ENCODE data around the gene GMCL2. TPM values are rescaled to one million over a fixed set of nuclear protein-coding genes. Genes with fewer than 3 reads are reported as not detected.

The GMCL2 gene, protein sequence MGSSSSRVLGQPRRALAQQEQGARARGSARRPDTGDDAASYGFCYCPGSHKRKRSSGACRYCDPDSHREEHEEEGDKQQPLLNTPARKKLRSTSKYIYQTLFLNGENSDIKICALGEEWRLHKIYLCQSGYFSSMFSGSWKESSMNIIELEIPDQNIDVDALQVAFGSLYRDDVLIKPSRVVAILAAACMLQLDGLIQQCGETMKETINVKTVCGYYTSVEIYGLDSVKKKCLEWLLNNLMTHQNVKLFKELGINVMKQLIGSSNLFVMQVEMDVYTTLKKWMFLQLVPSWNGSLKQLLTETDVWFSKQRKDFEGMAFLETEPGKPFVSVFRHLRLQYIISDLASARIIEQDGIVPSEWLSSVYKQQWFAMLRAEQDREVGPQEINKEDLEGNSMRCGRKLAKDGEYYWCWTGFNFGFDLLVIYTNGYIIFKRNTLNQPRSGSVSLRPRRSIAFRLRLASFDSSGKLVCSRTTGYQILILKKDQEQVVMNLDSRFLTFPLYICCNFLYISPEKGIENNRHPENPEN
- not detected for total RNA-seq
- not detected for polyA plus RNA-seq

- H3K9ac ChIP-seq (ENCODE audit: low read depth in 1 of 2, low read length in 2 of 2) = no peak within 1 kb of the TSS
- no peak within 1 kb of the TSS for H3K27ac ChIP-seq (ENCODE audit: low read depth in 1 of 2, low read length in 2 of 2)
- no peaks in the 10 kb centered on the region for H3K9me3 ChIP-seq (ENCODE audit: control insufficient read depth in 4 of 4, low read length in 3 of 4)
- H3K36me3 ChIP-seq (ENCODE audit: control insufficient read depth in 4 of 4, insufficient read depth in 3 of 4, low read depth in 1 of 4, low read length in 3 of 4) = no peaks in the 10 kb centered on the region
- no peak within 1 kb of the TSS for H3K4me3 ChIP-seq (ENCODE audit: low read depth in 1 of 3, low read length in 3 of 3)
- no peak for TF ChIP-seq FOXA1 (IDR thresholded peaks at IDR 0.05)
- no peak for TF ChIP-seq FOXA2 (IDR thresholded peaks at IDR 0.05)
- no peak for TF ChIP-seq ATF3 (IDR thresholded peaks at IDR 0.05)
- no peak for TF ChIP-seq RXRA (IDR thresholded peaks at IDR 0.05)
- no peak for TF ChIP-seq NR2F2 (IDR thresholded peaks at IDR 0.05)
- TF ChIP-seq HNF4A (conservative IDR thresholded peaks at IDR 0.05) = no peak
- no peak for TF ChIP-seq HNF4G (IDR thresholded peaks at IDR 0.05)
- TF ChIP-seq YY1 (IDR thresholded peaks at IDR 0.05) = no peak
- TF ChIP-seq CTCF (IDR thresholded peaks at IDR 0.05; ENCODE audit: low read depth, low read length, missing input control) = no peak
- TF ChIP-seq GABPA (IDR thresholded peaks at IDR 0.05 in 1 of 2, conservative IDR thresholded peaks at IDR 0.05 in 1 of 2) = no peak
- no peak for TF ChIP-seq JUND (IDR thresholded peaks at IDR 0.05)
- TF ChIP-seq, protein P1, sequence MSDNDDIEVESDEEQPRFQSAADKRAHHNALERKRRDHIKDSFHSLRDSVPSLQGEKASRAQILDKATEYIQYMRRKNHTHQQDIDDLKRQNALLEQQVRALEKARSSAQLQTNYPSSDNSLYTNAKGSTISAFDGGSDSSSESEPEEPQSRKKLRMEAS (IDR thresholded peaks at IDR 0.05) = no peak
- TF ChIP-seq TAF1 (conservative IDR thresholded peaks at IDR 0.05) = no peak
- no peak for TF ChIP-seq SP1 (IDR thresholded peaks at IDR 0.05)
- TF ChIP-seq, protein P2, sequence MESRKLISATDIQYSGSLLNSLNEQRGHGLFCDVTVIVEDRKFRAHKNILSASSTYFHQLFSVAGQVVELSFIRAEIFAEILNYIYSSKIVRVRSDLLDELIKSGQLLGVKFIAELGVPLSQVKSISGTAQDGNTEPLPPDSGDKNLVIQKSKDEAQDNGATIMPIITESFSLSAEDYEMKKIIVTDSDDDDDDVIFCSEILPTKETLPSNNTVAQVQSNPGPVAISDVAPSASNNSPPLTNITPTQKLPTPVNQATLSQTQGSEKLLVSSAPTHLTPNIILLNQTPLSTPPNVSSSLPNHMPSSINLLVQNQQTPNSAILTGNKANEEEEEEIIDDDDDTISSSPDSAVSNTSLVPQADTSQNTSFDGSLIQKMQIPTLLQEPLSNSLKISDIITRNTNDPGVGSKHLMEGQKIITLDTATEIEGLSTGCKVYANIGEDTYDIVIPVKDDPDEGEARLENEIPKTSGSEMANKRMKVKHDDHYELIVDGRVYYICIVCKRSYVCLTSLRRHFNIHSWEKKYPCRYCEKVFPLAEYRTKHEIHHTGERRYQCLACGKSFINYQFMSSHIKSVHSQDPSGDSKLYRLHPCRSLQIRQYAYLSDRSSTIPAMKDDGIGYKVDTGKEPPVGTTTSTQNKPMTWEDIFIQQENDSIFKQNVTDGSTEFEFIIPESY (IDR thresholded peaks at IDR 0.05) = no peak
- no peak for TF ChIP-seq RAD21 (IDR thresholded peaks at IDR 0.05)
- TF ChIP-seq EGR1 (IDR thresholded peaks at IDR 0.05; ENCODE audit: low read depth in 2 of 2) = no peak
- TF ChIP-seq, protein P3, sequence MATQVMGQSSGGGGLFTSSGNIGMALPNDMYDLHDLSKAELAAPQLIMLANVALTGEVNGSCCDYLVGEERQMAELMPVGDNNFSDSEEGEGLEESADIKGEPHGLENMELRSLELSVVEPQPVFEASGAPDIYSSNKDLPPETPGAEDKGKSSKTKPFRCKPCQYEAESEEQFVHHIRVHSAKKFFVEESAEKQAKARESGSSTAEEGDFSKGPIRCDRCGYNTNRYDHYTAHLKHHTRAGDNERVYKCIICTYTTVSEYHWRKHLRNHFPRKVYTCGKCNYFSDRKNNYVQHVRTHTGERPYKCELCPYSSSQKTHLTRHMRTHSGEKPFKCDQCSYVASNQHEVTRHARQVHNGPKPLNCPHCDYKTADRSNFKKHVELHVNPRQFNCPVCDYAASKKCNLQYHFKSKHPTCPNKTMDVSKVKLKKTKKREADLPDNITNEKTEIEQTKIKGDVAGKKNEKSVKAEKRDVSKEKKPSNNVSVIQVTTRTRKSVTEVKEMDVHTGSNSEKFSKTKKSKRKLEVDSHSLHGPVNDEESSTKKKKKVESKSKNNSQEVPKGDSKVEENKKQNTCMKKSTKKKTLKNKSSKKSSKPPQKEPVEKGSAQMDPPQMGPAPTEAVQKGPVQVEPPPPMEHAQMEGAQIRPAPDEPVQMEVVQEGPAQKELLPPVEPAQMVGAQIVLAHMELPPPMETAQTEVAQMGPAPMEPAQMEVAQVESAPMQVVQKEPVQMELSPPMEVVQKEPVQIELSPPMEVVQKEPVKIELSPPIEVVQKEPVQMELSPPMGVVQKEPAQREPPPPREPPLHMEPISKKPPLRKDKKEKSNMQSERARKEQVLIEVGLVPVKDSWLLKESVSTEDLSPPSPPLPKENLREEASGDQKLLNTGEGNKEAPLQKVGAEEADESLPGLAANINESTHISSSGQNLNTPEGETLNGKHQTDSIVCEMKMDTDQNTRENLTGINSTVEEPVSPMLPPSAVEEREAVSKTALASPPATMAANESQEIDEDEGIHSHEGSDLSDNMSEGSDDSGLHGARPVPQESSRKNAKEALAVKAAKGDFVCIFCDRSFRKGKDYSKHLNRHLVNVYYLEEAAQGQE (IDR thresholded peaks at IDR 0.05) = no peak
- no peaks in the 10 kb centered on the region for H3K27me3 ChIP-seq (ENCODE audit: control insufficient read depth in 4 of 4, insufficient read depth in 4 of 4, low read length in 3 of 4)
- no peak for DNase-seq (ENCODE audit: low spot score)
- H3K4me1 ChIP-seq (ENCODE audit: control insufficient read depth in 4 of 4, insufficient read depth in 4 of 4, low read length in 3 of 4) = no peaks in the 10 kb centered on the region
- WGBS = 76% methylated on average over 27 of the region's 27 CpGs
Measured at GRCh38 chr5:178187014-178187413, at the start of gene GMCL2. TSS of gene GMCL2 (minus strand) at chr5:178187371. CDS start at chr5:178187299, 72 bp downstream.

Data from liver (tissue), 9 donors.